Measurements from ENCODE around the gene CIAO1.
"Not testable (repeated sequence)": the region's sequence is repeated elsewhere in the genome, so short reads cannot be mapped to it uniquely, and the experiment has no call there.

Gene CIAO1

DNA sequence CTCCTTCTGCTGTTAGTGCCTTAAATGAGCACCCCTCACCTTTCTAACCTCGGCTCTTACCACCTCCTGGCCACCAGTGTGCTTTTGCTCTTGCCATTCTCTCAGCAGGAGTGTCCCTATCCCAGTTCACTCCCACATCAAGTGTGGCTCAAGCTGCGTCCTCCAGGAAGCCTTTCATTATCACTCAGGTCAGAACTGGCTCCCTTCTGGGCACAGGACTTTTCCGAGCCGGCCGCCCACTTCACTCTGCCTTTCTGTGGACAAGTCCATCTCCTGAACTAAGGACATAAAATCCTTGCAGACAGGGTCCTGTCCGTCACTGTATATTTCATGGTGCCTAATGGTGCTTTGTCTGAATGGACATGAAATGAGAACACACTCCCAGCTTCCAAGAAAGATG is 15.8 kb upstream of the CIAO1 start:
- no peak for DNase-seq

DNA sequence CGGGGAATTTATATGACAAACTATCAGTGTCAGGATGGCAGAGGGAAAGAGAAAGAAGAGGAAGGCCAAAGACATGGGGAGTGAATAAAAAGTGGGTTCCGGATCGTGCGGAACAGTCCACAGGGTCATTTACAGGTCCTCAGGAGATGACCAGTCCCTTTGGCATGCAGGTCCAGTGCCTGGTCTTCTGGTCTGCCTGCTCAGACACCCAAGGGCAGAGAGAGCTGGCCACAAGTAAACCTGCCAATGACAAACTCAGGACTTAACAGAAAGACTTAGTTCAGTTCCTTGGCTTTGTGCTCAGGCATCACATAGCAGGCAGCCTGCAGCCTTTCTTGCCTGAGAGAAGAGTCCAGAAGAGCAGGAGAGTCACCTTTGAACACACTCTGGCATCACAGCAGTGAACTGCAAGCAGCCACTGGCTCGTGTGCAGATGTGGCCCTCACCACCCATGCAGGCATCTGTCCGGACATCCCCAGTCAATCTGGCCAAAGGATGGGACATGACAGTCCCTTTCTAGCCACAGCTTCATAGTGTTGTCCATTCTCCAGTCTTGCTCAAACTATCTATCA is 14.2 kb upstream of the CIAO1 start:
- peak in 7 of 14 donors; percentile 32 to 68 (median 56) for DNase-seq

DNA sequence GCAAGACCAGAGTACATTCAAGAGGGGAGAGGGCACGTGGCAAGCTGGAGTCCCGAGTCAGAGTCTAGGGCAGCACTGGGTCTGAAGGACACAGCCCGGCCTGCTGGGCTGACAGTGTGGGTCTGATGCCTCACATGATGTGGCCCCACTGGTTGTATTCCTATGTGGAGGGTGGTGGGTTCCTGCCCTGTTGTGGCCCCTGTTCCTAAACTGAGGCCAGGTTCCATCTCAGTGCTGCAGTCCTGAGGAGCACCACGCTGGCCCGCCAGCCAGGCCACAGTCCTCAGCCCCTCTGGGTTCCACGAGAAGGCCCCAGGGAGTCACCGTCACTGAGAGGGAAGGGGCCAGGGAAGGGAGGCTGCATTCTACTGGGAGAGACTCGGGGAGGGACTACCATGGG is 13.5 kb upstream of the CIAO1 start:
- DNase-seq = no peak

DNA sequence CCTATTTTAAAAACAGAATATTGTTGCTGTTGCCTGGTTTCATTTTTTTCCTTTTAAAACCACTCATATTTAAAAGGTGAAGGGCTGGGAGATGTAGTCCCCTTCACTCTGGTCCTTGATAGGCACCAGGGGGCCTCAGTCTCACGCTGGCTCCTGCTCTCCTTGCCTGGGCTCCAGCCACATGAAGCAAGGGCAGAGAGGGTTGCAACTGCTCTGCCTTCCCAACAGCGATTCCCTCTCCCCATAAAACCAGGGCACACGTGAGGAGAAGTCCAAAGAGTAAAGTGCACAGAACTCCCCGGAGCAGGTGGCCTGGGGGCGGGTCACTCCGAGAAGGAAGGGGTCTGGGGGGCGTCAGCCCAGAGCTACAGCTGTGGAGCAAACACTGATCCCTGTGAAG is 13.0 kb upstream of the CIAO1 start:
- no peak for DNase-seq

DNA sequence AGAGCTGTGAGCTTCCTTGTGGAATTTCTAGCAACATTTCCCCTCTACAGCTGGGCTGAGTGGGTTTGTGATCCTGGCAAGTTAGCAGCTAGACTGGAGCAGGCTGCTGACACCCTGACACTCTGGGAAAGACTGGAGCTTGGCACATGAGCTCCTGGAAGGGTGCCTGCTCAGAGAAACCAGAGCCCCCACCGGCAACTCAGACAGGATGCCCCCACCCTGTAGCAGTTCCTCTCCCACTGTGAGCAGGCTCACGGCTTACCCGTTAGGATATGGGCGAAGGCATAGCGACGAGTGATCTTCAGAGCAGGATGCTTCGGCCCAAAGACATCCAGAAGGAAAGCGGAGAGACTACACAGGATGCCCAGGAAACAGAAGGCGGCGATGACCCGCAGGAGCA is 11.5 kb upstream of the CIAO1 start:
- no peak for DNase-seq

DNA sequence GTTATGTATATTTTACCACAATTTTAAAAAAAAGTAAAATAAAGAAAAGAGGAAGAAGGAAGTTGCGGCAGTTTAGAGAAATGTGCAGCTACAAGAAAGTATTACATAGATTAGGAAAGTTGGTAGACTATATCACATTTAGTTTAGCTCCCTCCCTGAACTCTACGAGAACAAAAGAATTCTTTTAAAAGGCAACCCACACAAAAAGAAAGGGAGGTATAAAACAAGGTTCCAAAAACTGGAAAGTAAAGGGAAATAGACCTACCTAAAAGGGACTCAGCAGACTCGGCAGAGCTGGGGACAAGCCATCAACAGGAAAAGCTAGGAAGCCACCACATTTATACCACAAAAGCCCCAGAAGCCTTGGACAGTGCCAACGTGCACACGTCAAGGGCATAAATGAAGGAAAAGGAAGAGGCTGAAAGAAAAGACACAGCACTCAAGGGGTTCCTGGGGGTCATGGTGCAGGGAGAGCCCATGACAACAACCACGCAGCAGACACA is 9.4 kb upstream of the CIAO1 start:
- DNase-seq = no peak

DNA sequence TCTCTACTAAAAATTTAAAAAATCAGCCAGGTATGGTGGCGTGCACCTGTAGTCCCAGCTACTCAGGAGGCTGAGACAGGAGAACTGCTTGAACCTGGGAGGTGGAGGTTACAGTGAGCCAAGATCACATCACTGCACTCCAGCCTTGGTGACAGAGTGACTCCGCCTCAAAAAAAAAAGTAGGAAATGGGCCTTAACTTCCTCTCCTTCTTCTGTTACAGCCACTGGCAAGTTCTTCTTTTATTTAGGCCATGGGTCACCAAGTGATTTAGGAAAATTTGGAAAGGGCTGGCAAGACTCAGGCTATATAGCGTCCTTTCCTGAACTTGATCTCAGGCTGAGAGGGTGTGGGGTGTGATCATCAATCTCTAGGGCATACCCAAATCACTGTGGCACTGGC is 8.3 kb upstream of the CIAO1 start:
- not testable (repeated sequence) for DNase-seq

DNA sequence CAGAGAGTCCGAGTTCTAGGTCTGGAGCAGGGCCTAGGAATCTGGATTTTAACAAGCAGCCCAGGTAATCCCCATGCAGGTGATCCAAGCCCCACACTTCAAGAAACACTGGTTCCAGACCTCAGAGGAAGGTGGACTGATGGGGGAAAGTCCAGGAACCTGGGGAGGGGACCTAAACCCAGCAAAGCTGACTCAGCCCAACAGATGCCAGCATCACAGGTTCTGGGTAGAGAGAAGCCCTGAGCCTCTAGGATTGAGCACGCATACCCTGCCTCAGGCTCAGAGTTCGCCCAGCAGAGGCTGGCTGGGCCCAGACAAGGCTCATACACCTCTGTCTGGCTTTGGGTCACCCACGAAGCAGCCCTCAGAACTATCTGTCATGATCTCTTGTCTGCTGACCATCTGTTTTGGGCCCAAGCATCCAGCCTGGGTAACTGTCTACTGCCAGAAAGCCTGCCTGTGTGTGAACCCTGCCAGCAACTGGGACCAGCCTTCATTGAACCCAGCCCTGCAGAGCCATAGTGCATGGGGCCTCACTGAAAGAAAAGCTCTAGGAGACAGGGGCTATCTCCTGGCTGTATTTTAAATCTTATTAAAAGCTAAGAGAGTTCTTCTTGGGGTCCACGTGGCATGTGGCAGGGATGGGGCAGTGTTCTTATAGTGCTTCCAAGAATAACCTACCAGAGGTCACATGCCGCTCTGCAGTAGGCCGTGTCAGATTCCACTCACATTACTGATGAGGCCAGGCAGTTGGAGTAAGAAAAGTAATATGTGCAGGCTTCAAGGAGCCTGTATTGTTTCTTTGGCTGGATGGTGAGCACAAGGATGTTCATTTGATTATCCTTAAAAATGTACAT is 7.6 kb upstream of the CIAO1 start:
- peak in 1 of 14 donors; percentile 37 for DNase-seq

DNA sequence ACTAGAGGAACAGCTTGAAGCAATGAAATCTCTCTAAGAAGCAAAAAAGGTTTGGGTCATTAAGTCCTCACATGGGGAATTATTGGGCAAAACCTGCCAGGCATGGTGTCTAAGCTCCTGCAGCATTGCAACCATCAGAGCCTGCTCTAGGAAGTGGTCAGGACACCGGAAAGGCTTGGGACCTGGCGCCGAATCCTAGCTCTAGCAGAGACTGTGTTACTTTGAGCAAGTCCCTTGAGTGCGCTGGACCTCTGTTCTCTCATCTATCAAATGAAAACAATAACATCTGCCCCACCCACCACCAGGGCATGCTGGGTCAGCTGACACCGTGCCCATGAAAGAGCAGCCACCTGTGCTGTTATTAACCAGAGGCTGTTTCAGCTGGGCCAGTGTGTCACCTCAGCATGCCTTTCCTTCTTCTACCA is 6.5 kb upstream of the CIAO1 start:
- no peak for DNase-seq

DNA sequence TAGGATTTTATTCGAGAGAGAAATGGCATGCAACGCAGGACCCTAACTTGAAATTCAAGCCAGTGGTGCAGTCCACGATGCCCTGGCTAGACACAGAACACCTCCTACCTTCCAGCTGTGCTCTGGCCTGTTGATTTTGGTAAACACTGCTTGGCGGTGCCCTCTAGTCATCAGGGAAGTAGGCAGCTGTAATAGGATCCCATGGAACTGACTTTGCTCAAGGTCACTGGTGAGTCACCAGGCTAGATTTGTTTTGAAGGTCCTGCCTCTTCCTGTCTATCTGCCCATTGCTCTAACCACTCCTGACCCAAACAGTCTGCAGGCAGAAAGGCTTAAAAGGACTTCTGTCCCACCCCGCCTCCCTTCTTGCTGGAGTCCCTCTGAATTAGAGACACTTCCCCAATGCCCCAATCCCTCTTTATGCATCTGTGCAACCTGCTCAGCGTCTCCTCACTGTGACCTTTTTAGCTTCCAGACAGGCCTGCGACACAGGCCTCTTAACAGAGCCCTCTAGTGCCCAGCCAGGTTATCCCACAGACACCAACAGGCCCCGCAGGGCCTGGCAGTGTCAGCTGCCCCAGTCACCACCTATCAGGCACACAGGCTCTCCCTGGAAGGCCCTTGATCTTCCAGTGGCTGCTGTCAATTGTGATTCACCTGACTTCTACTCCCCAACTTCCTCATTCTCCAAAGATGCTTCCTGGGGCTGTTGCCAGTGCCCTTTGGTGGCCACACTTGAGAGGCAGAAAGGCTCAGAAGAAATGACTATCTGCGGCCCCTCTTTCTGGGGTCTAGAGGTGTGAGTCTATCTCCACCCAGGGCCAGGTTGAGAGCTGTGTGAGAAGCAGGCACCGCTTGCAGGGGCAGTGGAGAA is 5.4 kb upstream of the CIAO1 start:
- peak in 7 of 14 donors; percentile 18 to 66 (median 49) for DNase-seq

DNA sequence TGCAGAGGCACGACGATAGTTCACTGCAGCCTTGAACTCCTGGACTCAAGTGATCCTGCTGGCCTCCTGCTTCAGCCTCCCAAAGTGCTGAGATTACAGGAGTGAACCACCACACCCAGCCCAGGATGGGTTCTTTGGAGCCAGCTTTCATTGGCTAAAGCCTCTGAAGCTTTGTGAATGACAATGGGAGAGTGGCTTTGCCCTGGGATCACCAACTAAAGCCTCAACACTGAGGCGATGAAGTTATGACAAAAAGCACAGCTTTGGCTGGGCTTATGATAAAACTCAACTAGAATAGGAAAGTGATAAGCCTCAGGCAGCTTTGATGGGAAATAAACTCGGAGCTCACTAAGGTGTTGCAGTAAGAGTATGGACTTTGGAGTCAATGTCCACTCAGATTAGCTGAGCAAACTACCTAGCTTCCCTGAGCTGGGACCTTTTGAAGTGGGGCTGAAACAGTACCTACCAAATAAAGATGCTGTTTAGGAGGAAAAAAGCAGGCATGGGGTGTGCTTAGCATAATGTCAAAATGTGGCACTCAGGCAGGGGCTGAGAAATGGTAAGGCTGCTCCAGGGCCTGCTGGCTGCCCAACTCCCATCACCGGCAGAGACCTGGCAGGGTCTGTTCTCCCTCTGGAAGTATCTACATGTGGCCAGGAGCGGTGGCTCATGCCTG is 4.6 kb upstream of the CIAO1 start:
- no peak for DNase-seq

DNA sequence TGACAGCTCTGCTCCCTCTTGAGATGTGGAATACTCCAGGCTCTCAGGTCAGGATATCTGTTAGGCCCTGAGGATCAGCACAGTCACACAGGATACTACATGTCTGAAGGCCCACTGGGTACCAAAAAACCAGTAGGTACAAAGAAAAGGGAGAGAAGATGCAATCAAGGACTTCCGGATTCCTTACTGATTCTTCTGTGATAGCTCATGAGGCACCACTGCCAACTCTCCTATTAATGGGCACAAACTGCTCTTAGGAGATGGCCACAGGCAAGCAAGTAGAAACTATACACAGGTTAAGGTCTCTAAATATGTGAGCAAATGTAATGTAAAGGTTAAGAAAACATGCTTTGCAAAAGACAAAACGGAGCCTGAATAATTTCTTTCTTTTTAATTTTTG is 3.7 kb upstream of the CIAO1 start:
- DNase-seq = no peak

DNA sequence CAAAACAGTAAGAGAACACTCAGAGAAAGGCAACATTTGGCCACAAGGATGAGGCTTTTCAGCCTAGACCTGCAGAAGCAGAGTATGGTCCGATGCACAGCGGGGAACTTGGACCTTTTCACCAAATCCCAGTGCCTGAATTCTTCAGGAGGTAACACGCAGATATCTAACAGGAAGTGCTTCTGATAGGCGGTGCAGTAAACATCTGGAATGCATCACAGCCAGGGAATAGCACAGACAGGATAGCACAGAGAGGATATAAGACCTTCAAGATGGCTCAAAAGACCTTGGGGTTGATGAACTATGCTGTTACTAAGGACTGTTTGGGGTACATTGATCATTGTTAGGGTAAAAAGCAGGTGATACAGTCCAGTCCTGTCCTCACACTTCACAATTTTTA is 1.9 kb upstream of the CIAO1 start:
- no peak for DNase-seq

DNA sequence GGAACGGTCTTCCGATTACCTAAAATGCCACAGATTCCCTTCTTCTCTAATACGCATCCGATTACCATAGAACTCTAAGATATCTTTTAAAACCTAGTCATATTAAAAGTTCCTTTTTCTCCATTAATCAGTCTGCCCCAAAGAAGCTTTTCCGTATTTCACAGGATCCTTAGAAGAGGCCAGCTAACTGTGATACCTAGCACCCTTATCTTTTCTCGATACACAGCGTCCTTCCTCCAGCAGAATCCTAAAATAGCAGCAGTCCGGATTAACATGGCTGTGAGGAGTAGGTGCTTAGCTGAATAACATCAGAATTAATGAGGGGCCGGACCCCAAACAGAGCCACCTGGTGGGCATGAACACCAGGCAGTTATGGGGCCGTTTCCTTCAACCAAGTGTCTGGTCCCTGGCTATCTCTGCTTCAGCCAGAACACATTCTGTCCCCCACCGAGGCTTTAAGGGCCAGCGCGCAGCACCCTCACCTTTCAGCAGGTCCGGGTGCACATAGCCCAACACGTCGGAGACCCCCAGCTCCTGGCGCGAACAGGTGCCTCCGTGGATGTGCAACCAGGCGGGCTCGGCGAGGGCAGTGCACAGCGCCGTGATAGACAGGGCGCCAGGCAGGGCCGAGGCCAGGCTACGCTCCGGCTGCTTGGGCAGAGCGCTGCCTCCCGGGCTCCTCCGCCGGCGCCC is 1.2 kb upstream of the CIAO1 start:
- DNase-seq = peak in 1 of 14 donors; percentile 31

DNA sequence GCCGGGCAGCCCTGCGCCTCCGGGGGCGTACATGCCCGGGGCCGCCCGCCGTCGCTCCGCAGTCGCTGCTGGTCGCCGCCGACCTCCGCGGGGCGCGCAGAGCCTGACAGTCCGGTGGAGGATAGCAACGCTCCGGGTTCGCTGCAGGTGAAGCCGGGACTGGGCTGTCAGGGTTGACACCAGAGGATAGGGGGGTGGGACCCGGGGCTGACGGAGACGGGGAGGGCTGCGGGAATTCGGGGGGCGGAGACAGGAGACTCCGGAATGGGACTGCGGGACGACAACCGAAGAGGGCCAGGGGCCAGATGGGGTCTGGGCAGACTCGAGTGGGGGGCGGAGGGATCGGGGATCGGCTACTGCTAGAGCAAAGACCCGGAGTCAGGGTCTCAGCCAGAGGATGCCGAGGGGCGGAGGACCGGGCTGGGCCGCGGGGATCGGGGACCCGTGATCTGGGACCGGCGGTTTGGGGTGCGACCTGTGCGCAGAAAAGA is 631 bp upstream of the CIAO1 start:
- DNase-seq = peak in 4 of 14 donors; percentile 33 to 73 (median 66)

DNA sequence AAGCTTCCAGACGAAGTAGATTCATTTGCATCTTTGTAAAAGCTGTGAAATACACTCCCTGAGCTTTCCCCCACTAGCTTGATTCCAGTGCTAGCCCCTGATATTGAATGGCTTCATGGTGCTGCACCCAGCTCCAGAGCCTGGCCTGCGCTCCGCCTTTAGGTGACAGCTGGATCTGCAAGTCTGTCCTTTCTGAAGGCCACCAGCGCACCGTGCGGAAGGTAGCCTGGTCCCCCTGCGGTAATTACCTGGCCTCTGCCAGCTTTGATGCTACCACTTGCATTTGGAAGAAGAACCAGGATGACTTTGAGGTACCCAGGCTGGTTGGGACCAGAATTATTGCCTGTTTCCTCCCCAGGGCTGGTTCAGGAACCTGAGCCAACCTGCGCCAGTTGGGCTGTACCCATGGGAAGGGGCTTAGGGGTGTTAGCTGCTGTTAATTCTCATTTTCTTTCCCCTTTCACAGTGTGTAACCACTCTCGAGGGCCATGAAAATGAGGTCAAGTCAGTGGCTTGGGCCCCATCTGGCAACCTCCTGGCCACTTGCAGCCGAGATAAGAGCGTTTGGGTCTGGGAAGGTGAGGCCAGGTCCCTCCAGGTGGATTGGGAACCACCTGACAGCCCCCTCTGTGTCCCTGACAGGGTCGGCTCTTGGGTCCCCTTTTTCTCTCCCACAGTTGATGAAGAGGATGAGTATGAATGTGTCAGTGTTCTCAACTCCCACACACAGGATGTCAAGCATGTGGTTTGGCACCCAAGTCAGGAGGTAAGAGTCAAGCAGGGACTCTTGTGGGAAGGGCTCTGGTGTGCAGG is 1.3 kb downstream of the CIAO1 start:
- no peak for DNase-seq

DNA sequence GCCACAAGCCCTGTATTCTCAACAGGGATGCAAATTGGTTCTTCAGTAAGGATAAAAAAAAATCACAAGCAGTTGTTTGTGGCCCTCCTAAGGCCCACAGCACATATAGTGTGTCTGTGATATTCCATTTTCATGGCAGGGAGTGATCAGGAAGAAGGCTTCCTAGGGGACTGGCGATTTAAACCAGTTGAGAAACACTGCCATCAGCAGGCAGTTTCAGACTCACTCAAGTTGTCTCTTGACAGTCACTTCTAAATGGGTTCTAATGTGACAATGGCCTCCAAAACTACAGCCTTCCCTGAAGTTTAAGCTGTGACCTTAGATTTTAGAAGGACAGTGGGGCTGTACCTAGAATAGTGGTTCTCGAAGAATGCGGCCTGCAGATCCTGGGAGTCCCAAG is 6.0 kb downstream of the CIAO1 start:
- no peak for DNase-seq

DNA sequence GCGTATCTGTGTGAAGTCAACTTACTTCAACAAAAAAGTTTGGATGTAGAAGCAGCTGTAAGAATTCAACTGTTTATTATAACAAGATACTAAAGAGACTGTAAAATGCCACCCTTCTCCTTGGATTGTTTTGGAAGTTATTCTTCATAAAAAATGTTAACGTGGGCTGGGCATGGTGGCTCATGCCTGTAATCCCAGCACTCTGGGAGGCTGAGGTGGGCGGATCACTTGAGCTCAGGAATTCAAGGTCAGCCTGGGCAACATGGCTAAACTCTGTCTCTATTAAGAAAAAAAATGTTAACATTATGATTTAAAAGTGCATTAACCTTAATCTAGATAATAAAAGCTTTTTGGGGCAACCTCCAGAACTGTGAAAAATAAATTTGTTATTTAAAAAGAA is 7.7 kb downstream of the CIAO1 start:
- no peak for DNase-seq

DNA sequence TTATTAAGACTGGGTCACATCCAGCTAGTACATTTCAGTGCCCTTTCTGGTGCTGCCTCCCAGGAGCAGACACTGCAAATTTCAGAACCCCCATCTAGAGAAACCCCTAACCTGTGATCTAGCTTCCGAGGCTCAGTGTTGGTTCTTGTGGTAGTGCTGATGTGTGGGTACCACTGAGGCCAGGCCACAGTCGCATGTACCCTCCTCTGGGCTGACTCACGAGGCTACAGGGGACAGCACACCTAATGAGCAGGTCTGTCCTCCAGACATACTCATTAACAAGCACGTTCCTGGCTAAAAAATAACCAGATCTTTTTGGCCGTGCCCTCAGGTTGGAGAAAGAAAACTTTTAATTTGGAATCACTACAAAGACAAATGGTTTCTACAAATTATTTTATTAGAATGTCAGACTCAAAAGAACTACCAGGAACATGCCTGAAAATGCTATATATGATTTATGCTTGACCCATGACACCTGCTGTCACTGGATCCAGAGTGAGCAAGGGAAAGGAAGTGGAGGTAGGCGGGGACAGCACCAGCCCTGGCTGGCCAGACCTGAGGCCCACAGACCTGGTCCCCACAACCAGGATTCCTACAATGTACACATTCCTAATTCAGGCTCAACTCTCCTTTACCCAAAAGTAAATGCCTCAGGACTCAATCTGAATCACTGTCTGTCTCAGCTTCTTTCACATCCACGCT is 8.5 kb downstream of the CIAO1 start:
- no peak for DNase-seq
